Ishikawa (cell line): ENCODE measurements around the gene THAP7.

Source experiments
- EP300 ChIP-seq: IDR thresholded peaks from 2 replicates; pipeline ENCODE4 v1.6.1; 2012; ENCODE audit warnings: borderline replicate concordance
- YY1 ChIP-seq: IDR thresholded peaks from 2 replicates; pipeline ENCODE4 v1.6.1; 2012; ENCODE audit warnings: low read depth
- TF ChIP-seq, protein P1 (sequence below): IDR thresholded peaks from 2 replicates; pipeline ENCODE4 v1.6.1; 2012
- TF ChIP-seq, protein P2 (sequence below): IDR thresholded peaks from 2 replicates; pipeline ENCODE4 v1.6.1; 2012; ENCODE audit warnings: low read depth, mild to moderate bottlenecking

DNA sequence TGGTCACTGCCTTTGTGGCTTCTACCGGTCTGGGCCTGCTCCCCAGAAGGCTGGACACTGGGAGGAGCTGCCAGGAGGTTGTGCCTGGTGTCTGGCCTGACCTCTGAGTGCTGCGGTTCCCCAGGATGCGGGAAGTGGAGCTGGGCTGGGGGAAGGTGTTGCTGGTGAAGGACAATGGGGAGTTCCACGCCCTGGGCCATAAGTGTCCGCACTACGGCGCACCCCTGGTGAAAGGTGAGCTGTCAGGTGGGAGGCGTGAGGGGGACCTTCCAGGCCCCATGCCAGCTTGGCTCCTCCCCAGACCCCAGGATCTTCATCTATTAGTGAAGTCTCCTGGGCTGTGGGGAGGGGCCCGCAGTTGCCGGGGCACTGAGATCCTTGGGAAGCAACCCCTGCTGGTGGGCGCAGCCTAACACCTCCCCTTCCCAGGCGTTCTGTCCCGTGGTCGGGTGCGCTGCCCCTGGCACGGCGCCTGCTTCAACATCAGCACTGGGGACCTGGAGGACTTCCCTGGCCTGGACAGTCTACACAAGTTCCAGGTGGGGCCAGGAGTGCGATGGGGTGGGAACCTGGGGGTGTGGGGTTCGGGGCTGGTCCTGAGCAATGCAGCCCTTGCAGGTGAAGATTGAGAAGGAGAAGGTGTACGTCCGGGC is 28.2 kb downstream of the THAP7 start:
- TF ChIP-seq, protein P1, sequence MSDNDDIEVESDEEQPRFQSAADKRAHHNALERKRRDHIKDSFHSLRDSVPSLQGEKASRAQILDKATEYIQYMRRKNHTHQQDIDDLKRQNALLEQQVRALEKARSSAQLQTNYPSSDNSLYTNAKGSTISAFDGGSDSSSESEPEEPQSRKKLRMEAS, result no peak
- TF ChIP-seq, protein P2, sequence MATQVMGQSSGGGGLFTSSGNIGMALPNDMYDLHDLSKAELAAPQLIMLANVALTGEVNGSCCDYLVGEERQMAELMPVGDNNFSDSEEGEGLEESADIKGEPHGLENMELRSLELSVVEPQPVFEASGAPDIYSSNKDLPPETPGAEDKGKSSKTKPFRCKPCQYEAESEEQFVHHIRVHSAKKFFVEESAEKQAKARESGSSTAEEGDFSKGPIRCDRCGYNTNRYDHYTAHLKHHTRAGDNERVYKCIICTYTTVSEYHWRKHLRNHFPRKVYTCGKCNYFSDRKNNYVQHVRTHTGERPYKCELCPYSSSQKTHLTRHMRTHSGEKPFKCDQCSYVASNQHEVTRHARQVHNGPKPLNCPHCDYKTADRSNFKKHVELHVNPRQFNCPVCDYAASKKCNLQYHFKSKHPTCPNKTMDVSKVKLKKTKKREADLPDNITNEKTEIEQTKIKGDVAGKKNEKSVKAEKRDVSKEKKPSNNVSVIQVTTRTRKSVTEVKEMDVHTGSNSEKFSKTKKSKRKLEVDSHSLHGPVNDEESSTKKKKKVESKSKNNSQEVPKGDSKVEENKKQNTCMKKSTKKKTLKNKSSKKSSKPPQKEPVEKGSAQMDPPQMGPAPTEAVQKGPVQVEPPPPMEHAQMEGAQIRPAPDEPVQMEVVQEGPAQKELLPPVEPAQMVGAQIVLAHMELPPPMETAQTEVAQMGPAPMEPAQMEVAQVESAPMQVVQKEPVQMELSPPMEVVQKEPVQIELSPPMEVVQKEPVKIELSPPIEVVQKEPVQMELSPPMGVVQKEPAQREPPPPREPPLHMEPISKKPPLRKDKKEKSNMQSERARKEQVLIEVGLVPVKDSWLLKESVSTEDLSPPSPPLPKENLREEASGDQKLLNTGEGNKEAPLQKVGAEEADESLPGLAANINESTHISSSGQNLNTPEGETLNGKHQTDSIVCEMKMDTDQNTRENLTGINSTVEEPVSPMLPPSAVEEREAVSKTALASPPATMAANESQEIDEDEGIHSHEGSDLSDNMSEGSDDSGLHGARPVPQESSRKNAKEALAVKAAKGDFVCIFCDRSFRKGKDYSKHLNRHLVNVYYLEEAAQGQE, result no peak
- no peak for TF ChIP-seq EP300
- no peak for TF ChIP-seq YY1
